Glomerular endothelial cell (primary cell): ENCODE measurements around the gene GLYATL3. TPM values are rescaled to one million over a fixed set of nuclear protein-coding genes. Genes with fewer than 3 reads are reported as not detected.
A peak's percentile ranks its signal among the peaks of the same experiment; 100 is the strongest.

Experiments
- DNase-seq: peaks from one replicate; pipeline ENCODE4 v3.0.0-alpha.2; 2011; ENCODE audit warnings: low read depth, low spot score; ENCODE audit errors: extremely low read depth
- total RNA-seq: library from RNA; depleted of rRNA; stranded (reverse); fragments of >200 nt; gene quantifications from 2 replicates; pipeline ENCODE4 v1.2.3, GENCODE V29; 2015

Gene GLYATL3
- total RNA-seq, 1 donor from 2014 or later: not detected

DNA sequence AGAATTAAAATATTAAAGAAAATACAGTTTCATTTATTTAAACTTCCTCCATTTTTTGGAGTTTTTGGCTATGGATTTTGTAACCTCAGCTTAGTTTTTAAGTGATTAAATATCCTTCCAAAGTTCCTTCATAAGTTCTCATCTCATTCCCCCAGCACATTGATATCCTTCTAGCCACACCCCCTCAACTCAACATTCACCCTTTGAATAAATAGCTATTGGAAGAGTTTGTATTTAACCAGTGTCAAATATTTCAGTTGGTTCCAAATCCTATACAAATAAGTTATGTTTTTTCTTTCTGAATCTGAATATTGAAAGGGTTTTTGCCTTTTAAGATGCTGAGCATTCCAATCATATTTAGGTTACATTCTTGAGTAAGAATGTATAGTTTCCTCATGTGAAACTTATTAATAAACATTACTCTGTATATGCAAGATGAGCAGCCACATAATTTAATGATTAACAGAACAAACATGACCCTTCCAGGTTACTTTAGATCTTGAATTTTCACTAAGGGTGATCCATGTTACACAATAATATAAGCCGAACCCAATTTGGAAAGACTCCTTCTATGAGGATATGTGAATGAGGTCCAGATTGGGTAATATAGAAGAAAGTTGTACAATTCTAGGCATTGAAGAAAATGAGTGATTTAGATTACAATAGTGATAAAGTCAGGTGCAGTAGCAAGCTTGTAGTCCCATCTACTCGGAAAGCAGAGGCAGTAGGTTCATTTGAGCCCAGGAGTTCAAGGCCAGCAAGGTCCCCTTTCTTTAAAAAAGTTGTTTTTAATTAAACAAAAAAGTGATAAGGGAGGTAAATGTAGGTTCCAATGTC, 13.6 kb downstream of the GLYATL3 start:
- no peak for DNase-seq

DNA sequence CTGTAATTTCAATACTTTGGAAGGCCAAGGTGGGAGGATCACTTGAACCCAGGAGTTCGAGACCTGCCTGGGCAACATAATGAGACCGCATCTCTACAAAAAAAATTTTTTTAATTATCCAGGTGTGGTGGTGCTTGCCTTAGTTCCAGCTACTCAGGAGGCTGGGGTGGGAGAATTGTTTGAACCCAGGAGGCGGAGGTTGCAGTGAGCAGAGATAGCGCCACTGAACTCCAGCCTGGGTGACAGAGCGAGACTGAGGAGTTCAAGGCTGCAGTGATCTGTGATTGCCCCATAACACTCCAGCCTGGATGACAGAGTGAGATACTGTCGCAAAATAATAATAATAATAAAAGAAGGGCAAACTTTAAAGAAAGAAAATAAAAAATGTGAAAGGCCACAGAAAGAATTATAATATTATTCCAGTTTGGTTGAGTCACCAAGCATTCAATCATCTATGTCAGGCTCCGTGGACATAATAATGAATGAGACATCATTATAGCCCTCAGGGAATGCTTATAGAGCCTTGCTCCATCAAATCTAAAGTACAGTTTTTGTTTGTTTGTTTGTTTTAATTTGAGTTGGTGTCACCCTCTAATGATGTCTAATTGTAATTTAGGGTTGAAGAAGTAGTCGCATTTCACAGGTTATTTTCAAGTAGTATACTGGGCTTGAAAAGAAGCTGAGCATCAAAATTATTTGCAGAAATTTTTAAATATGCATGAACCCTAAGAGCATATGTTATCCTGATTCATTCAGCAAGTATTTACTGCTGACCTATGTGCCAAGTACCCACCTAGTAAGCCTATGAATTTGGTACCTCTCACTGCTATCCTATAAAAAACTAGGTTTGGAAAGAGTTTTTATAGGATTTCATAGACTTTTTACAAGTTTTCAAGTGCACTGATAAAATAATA, 15.1 kb downstream of the GLYATL3 start:
- DNase-seq: no peak

DNA sequence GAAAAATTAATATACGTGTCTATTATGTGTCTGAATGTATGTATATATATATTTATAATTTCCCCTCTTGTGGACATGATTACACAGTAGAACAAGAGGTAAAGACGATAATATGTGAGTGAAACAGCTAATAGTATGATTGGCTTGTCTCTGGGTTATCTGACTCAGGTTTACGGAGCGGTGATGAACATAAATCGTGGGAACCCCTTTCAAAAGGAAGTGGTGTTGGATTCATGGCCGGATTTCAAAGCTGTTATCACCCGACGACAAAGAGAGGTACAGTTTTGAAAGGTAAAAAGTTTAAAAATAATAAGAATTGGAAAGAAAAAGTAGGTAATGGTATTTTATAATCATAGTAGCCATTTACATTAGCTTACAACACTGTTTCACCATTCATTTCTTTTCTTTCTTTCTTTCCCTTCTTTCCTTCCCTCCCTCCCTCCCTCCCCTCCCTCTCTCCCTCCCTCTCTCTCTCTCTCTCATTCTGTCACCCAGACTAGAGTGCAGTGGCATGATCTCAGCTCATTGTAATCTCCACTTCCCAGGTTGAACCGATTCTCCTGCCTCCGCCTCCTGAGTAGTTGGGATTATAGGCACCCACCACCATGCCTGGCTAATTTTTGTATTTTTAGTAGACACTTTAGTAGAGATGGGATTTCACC, 15.9 kb downstream of the GLYATL3 start:
- DNase-seq: no peak

DNA sequence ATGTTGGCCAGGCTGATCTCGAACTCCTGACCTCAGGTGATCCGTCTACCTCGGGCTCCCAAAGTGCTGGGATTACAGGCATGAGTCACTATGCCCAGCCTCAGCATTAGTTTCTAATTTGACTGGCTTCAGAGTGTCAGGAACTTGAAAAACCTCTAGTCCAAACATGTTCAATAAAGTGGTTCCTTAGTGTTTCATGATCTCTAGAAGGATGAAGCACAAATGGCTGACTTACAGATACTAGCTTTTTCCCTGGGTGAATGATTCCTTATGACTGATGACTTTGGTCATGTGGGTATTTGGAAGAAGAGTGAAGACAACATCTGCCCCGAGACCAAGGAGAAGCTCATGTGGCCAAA, 16.4 kb downstream of the GLYATL3 start:
- DNase-seq: no peak

DNA sequence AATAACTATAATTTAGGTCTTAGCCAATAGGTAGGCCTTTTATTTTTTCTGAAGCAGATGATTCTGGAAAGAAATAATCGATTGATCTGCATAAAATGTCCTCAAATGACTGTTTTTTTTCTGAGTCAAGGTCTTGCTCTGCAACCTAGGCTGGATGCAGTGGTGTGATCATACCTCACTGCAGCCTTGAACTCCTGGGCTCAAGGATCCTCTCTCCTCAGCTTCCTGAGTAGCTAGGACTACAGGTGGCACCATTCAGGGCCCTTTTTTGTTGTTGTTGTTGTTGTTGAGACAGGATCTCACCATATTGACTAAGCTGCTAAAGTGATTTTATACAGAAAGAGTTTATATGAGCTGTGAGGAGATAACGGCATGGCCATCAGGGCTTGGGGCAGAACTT, 18.2 kb downstream of the GLYATL3 start:
- DNase-seq: no peak

DNA sequence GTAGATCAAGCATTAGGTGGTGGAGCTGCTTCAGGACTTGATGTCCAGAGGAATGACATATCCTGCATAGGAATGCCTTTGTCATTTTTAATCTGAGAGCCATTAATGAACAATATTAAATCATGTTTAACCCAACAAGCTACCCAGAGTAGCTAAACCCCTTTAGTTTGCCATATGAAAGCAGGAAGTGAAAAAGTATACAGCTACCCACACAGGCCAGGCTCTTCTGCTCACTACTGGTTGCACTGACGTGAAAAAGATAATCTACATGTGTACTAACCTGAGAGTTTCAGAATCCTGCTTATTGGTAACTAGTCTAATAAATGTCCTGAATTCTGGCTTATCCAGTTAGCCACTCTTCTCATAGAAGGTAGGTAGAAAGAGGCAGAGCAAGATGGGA, 19.9 kb downstream of the GLYATL3 start:
- no peak for DNase-seq

DNA sequence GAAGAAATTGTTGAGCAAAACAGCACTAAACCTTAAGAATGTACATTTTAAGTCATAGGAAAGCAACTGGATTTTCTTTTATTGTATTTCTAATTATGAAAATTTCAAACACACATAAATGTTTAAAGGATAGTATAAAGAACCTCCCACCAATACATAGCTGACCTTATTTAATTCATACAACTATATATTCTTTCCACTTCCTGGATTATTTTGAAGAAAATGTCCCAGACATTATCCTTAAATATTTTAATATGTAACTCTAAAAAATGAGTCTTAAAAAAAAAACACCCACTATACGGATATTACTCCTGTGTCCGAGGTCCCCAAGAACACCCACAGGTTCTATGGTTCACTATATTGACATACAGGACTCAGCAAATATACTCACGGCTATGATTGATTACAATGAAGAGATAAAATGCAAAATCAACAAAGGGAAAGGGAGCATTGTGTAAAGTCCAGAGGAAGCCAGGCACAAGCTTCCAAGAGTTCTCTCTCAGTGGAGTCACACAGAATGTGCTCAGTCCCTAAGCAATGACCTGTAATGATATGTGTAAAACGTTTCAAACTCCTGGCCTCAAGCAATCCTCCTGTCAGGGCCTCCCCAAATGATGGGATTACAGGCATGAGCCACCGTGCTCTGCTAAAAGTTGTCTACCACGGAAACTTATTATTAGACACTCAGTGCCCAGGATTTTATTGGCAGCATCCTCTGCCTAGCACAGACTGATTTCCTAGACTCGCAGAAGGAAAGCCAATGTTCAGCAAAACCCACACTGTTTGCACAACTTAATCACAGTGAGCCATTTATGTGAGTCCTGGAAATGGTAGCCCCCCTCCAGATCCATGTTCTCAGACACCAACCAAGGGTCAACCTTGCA, 23.2 kb downstream of the GLYATL3 start:
- no peak for DNase-seq

DNA sequence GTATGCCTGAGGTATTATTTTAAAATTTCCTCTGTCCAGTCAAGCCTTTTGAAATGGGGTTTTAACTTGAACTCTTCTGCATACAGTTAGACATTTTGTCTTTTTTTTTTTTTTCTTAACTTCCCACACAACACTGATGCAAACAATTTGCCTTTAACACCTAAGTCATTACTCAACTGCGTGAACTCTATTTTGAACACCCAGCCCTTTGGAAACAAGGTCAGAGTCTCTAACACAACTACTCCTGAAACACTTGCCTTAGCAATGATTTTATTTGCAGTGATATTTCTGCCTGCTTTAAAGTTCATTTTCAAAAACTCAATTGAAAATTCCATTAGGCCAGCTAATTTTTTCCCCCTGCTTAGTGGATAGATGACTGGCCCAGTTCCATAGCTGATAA, 24.2 kb downstream of the GLYATL3 start:
- DNase-seq: no peak

DNA sequence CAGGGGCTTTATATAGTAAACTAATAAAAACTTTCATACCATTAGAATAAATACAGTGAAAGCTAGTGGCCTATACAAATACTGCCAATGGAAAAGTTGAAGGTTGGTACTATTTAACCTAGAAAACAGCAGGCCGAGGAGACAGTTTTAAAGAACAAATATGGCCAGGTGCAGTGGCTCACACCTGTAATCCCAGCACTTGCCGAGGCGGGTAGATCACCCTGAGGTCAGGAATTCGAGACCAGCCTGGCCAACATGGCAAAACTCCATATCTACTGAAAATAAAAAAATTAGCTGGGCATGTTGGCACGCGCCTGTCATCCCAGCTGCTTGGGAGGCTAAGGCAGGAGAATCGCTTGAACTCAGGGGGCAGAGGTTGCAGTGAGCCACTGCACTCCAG, 24.8 kb downstream of the GLYATL3 start:
- DNase-seq: no peak

DNA sequence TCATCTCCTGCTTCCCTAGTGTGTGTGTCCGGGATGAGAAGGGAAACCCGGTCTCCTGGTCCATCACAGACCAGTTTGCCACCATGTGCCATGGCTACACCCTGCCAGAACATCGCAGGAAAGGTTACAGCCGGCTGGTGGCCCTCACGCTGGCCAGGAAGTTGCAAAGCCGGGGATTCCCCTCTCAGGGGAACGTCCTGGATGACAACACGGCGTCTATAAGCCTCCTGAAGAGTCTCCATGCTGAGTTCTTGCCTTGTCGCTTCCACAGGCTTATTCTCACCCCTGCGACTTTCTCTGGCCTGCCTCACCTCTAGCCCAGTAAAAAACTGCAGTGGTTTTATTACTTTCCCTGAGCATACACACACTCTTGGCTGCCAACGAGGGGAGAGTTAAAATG, 26.9 kb downstream of the GLYATL3 start:
- DNase-seq: no peak

DNA sequence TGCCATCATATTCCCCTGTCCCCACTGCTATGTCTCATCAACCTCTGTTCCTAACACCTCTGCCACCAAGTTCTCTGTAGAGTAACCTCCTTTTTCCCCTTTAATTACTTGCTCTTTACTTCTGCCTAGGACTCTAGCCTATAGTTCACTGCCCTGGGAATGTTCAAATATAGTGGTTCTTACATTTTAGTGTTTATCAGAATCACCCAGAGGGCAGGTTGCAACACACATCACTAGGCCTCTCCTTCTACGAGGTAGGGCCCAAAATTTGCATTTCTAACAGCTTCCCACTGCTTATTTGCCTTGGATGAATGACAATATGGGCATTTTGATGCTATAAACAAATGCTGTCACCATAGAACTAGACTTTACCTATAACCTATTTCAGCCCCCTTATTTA, 27.6 kb downstream of the GLYATL3 start:
- DNase-seq: no peak

DNA sequence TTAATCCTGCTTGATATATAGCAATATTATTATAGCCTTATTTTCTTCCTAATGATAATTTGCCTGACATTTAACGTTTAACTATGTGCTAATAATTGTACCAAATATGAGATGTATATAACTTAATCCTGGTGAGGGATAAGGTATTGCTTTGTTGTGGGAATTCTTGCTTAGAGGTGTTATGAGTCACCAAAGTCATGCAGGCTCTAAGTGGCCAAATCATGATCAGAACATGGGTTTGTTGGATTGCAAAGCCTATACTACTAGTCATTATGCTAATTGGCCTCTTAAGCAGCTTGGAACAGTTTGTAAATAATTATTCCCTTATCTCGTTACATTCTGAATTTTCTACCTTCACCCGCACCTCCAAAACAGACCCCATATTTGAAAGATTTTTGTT, 28.8 kb downstream of the GLYATL3 start:
- no peak for DNase-seq

DNA sequence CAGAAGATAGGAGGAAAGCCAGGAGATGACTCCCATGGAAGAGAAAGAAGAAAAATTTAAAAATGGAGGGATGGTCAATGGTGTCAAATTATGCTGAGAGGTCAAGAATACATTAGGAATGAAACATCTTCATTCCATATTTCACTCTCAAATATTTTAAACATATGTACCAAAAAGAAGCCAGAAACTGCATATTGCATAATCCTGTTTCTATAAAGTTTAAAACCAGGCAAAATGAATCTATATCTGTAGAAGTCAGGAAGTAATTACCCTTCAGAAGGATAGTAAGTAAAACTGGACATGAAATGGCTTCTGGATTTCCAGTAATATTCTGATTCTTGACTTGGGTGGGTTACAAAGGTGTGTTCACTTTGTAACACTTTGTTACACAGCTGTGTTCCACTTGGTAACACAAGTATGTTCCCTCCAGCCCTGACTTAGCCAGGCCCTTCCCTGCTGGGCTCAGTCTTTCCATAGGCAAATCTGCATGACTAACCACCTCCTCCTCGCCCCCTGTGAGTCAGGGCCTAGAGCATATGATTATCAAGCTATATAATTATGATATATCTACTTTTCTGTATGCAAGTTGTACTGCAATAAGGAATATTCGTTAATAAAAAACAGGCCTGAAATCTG, 30.5 kb downstream of the GLYATL3 start:
- no peak for DNase-seq

DNA sequence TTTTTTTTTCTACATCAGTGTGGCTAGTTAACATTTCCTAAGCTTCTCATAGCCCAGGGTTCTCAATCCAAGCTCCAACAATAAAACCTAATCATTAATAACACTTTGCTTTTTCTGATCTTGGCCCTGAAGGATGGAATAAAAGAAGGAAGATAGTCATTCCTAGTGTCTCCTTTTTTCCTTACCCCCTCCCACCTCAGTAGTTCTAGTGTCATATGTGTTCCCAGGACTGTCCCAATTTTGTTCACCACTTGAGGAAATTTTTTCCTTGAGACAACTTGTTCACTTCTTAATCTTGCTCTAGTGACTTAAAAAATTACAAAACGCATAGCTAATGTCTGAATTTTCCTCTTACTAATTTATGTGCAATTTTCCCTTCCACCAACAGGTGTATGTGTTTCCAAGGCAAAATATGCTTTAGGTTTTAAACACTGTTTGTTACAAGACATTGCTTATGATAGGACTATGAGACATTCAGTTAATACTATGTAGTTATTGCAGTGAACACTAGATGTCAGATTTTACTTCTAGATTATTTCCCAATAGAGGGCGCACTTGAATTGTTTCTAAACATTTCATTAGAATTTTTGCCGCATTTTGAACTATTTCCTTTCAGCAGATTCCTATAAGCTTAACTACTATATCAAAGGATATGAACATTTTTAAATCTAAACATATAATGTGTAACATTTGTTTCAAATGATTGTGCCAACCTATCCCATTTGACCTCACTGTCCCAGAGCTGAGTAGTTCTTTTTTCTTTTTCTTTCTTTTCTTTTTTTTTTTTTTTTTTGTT, 32.2 kb downstream of the GLYATL3 start:
- peak; percentile 69 for DNase-seq

DNA sequence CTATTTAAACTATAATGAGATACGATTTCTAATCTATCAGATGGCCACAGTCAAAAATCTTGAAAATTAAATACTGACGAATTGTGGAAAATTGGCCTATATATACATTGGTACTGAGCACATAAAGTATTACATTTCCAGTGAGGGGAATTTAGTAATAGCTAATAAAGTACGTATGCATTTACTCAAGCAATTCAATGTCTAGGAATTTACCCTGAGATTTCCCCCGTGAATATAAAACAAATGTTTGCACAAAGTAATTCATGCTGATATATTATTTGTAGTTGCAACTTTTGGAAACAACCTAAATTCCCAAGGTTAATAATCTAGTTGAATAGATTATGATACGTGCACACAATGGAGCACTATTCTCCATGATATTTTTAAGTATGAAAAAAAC, 36.1 kb downstream of the GLYATL3 start:
- no peak for DNase-seq

DNA sequence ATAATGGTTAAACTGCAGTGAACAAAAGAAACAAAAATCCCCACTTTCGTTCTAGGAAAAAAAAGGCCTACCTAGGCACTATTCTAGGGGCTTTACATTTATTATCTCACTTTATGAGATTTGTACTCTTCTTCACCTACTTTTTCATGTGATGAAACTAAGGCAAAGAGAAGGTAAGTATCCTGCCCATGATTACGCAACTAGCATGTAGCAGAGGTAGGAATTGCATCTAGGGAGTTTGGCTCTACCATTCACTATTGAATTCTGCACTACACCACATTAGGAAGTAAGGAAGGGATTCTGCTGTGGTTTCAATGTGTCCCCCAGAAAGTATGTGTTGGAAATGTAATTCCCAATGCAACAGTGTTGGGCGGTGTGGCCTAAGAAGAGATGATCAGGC, 39.4 kb downstream of the GLYATL3 start:
- no peak for DNase-seq

DNA sequence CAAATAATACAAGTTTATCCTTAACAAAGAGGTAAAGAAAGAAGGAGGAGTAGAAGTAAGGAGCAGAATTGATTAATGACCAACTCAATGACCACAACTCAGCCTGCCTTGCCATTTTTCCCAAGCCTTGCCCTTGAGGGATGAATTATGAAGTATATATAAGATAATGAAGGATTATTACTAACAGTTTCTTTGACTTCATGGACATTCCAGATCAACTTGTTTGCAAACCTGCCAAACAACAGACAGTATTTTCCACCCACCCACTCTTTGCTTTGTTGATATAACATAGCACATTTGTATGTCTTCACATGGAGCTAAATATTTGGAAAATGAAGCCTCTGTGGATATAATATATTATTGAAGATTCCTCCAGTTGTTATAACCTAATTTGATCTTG, 40.9 kb downstream of the GLYATL3 start:
- DNase-seq: no peak

DNA sequence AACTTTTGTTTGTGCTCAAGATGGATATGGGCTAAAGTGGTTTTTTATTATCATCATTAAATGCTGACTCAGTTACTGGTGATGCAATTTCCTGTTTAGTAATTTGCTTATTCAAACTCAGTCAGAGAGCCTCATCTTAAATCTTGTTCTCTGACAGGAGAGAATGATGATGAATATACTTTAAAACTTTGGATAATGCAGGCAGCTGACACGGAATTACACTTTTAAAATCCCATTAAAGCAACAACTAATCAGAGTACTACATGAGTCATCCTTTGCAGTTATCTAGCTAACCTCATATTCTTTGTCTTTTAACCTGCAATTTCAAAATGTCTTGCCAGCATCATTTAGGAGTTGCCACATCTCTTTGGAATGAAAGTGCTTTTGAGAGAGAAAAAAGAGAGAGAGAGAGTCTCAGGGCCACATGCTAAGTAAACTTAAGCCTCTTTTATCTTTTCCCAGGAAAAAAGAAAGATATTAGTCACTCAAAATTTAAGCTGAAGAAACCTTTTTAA, 41.5 kb downstream of the GLYATL3 start:
- no peak for DNase-seq

DNA sequence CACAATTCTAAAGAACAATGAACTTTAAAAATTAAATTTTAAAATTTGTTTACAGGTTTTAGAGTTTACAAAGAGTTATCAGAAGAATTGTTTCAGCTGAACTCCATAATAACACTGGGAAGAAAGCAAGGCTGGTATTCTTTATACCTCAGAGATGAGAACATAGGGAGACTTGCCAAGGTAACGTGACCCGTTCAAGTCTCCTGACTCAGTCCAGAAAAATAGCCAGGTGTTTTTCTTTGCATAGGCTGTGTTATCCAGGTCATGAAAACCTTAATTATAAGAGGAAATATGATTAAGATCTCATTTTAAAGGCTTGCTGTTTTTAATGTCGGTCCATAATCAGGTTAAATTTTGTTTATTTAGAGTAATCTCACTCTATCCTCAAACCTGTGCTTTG, 42.2 kb downstream of the GLYATL3 start:
- no peak for DNase-seq
